Peyer's patch (tissue), 4 donors: Measurements from ENCODE around the gene ABI2.

ENCODE experiments used
- CTCF ChIP-seq, 6 experiments: fragments of 450-650 bp in 4 of 6; fragments of 200-600 bp in 2 of 6; sonication (generic) in 1 of 6; IDR thresholded peaks; one replicate each; pipeline ENCODE4 v1.5.1; 2017 to 2019; ENCODE audit warnings: antibody characterized with exemption in 6 of 6, mild to moderate bottlenecking in 3 of 6, moderate library complexity in 1 of 6
- POLR2A ChIP-seq, 2 donors: fragments of 450-650 bp; IDR thresholded peaks; one replicate each; pipeline ENCODE4 v1.5.1; 2017; ENCODE audit warnings: antibody characterized with exemption in 2 of 2, mild to moderate bottlenecking in 2 of 2, moderate library complexity in 2 of 2

GRCh38 chr2:203327582-203327900 lies 653 bp upstream of the ABI2 start:
- TF ChIP-seq CTCF (IDR thresholded peaks at IDR 0.05) (no peak), POLR2A (IDR thresholded peaks at IDR 0.05) (no peak)
